Trophoblast cell (in vitro differentiated cells and primary cell): ENCODE measurements around the gene TAF4.

ENCODE experiments used
- DNase-seq, 2 donors: peaks; one replicate each; pipeline ENCODE4 v3.0.0-alpha.2; 2016
- H2AFZ ChIP-seq: 2 replicates; pipeline ENCODE4 v1.6.1; 2013; ENCODE audit warnings: low read length, moderate library complexity, mild to moderate bottlenecking; ENCODE audit not compliant: insufficient read depth, poor library complexity
- H2AK5ac ChIP-seq: 2 replicates; pipeline ENCODE4 v1.6.1; 2013; ENCODE audit warnings: mild to moderate bottlenecking, low read length
- H2BK120ac ChIP-seq: 2 replicates; pipeline ENCODE4 v1.6.1; 2013; ENCODE audit warnings: low read length, mild to moderate bottlenecking, moderate library complexity; ENCODE audit not compliant: insufficient read depth, poor library complexity
- H2BK12ac ChIP-seq: 2 replicates; pipeline ENCODE4 v1.6.1; 2013; ENCODE audit warnings: mild to moderate bottlenecking, low read length, moderate library complexity
- H2BK5ac ChIP-seq: 2 replicates; pipeline ENCODE4 v1.6.1; 2013; ENCODE audit warnings: low read length, low read depth, moderate library complexity, mild to moderate bottlenecking; ENCODE audit not compliant: poor library complexity
- H3K14ac ChIP-seq: 2 replicates; pipeline ENCODE4 v1.6.1; 2013; ENCODE audit warnings: mild to moderate bottlenecking, low read length
- H3K18ac ChIP-seq: 2 replicates; pipeline ENCODE4 v1.6.1; 2013; ENCODE audit warnings: mild to moderate bottlenecking, low read length
- H3K23ac ChIP-seq: 2 replicates; pipeline ENCODE4 v1.6.1; 2013; ENCODE audit warnings: low read length
- H3K27ac ChIP-seq: 2 replicates; pipeline ENCODE4 v1.5.1; 2013; ENCODE audit warnings: low read depth, mild to moderate bottlenecking, inconsistent platforms, low read length, moderate library complexity
- H3K27me3 ChIP-seq: 2 replicates; pipeline ENCODE4 v1.6.1; 2013; ENCODE audit warnings: inconsistent platforms, mild to moderate bottlenecking, low read length, moderate library complexity; ENCODE audit not compliant: insufficient read depth
- H3K36me3 ChIP-seq, 2 experiments: 1 replicate in 1 of 2; 2 replicates in 1 of 2; pipeline ENCODE4 v1.6.1; 2013; ENCODE audit warnings: low read length in 2 of 2, mild to moderate bottlenecking in 2 of 2, moderate library complexity in 1 of 2; ENCODE audit not compliant: insufficient read depth in 2 of 2, control insufficient read depth in 1 of 2
- H3K4ac ChIP-seq: 2 replicates; pipeline ENCODE4 v1.6.1; 2013; ENCODE audit warnings: low read depth, mild to moderate bottlenecking, low read length, moderate library complexity
- H3K4me1 ChIP-seq, 2 experiments: 1 replicate in 1 of 2; 2 replicates in 1 of 2; pipeline ENCODE4 v1.6.1; 2013; ENCODE audit warnings: low read length in 2 of 2, mild to moderate bottlenecking in 2 of 2, moderate library complexity in 1 of 2; ENCODE audit not compliant: insufficient read depth in 2 of 2, control insufficient read depth in 1 of 2
- H3K4me2 ChIP-seq: 2 replicates; pipeline ENCODE4 v1.6.1; 2013; ENCODE audit warnings: inconsistent platforms, mild to moderate bottlenecking, low read length, moderate library complexity
- H3K4me3 ChIP-seq: 2 replicates; pipeline ENCODE4 v1.5.1; 2013; ENCODE audit warnings: mild to moderate bottlenecking, low read depth, low read length, inconsistent platforms
- H3K79me1 ChIP-seq: one replicate; pipeline ENCODE4 v1.6.1; 2013; ENCODE audit warnings: low read length
- H3K79me2 ChIP-seq: 2 replicates; pipeline ENCODE4 v1.6.1; 2013; ENCODE audit warnings: low read length, mild to moderate bottlenecking; ENCODE audit not compliant: control insufficient read depth, insufficient read depth, poor library complexity
- H3K9ac ChIP-seq: 2 replicates; pipeline ENCODE4 v1.6.1; 2013; ENCODE audit warnings: mild to moderate bottlenecking, low read length
- H3K9me3 ChIP-seq: 2 replicates; pipeline ENCODE4 v1.6.1; 2013; ENCODE audit warnings: low read depth, mild to moderate bottlenecking, control low read depth, inconsistent platforms, low read length; ENCODE audit not compliant: insufficient read depth
- H4K12ac ChIP-seq: 2 replicates; pipeline ENCODE4 v1.6.1; 2013; ENCODE audit warnings: low read depth, mild to moderate bottlenecking, low read length, moderate library complexity
- H4K8ac ChIP-seq: 2 replicates; pipeline ENCODE4 v1.6.1; 2013; ENCODE audit warnings: low read depth, mild to moderate bottlenecking, low read length, moderate library complexity
- H4K91ac ChIP-seq: one replicate; pipeline ENCODE4 v1.6.1; 2013; ENCODE audit warnings: low read depth, mild to moderate bottlenecking, low read length, moderate library complexity
- WGBS: extraction: QIAGEN DNeasy Blood & Tissue Kit; methylation state at CpG from one replicate; pipeline ENCODE4 v1.1.7; 2013; ENCODE audit warnings: missing lambda C conversion rate; ENCODE audit not compliant: insufficient read length, insufficient coverage; ENCODE audit errors: extremely low coverage; 5-methylcytosine and 5-hydroxymethylcytosine counted together

The TAF4 gene

GRCh38 chr20:62048821-62049291 lies 16.8 kb downstream of the TAF4 start:
- no peak overlapping the region for H4K12ac ChIP-seq
- H4K91ac ChIP-seq: no peak overlapping the region
- H3K4me3 ChIP-seq: no peak overlapping the region
- no peak overlapping the region for H2BK120ac ChIP-seq
- H2AFZ ChIP-seq: no peak overlapping the region
- peak overlapping the region; percentile 87 for H3K4ac ChIP-seq
- no peak for DNase-seq
- no peak overlapping the region for H3K4me2 ChIP-seq
- no peak overlapping the region for H3K27ac ChIP-seq
- H3K27me3 ChIP-seq: no peaks in the 10 kb centered on the region
- H3K9me3 ChIP-seq: peaks cover 2% of the 10 kb centered on the region
- H3K79me2 ChIP-seq: peaks cover 40% of the 10 kb centered on the region
- no peak overlapping the region for H2AK5ac ChIP-seq
- H2BK5ac ChIP-seq: no peak overlapping the region
- peaks cover 16 to 22% of the 10 kb centered on the region in 2 experiments for H3K36me3 ChIP-seq
- peaks cover 5 to 9% of the 10 kb centered on the region in 2 experiments for H3K4me1 ChIP-seq
- H4K8ac ChIP-seq: no peak overlapping the region
- no peak overlapping the region for H3K18ac ChIP-seq
- no peak overlapping the region for H3K9ac ChIP-seq
- H3K23ac ChIP-seq: no peak overlapping the region
- peaks cover 3% of the 10 kb centered on the region for H3K79me1 ChIP-seq
- no CpG with 5 or more reads among the region's 18 CpGs for WGBS
- no peak overlapping the region for H3K14ac ChIP-seq
- no peak overlapping the region for H2BK12ac ChIP-seq

GRCh38 chr20:62048346-62048761 lies 17.3 kb downstream of the TAF4 start:
- no CpG with 5 or more reads among the region's 7 CpGs for WGBS
- no peak for DNase-seq
- Histone ChIP-seq H3K4ac (peak overlapping the region; percentile 85), H4K8ac (no peak overlapping the region), H3K9me3 (peaks cover 2% of the 10 kb centered on the region), H3K27me3 (no peaks in the 10 kb centered on the region), H2BK12ac (no peak overlapping the region), H3K36me3 (peaks cover 15 to 17% of the 10 kb centered on the region in 2 experiments), H3K23ac (peak overlapping the region; percentile 13), H4K12ac (no peak overlapping the region), H3K9ac (no peak overlapping the region), H3K14ac (no peak overlapping the region), H3K4me1 (peaks cover 5 to 9% of the 10 kb centered on the region in 2 experiments), H2BK5ac (no peak overlapping the region), H3K18ac (peak overlapping the region; percentile 52), H3K27ac (no peak overlapping the region), H3K79me1 (peaks cover 3% of the 10 kb centered on the region), H2BK120ac (no peak overlapping the region), H3K4me3 (peak overlapping the region; percentile 21), H3K4me2 (no peak overlapping the region), H4K91ac (no peak overlapping the region), H3K79me2 (peaks cover 38% of the 10 kb centered on the region), H2AFZ (no peak overlapping the region), H2AK5ac (no peak overlapping the region)

- no peak overlapping the region for H4K12ac ChIP-seq
- no CpG with 5 or more reads among the region's 24 CpGs for WGBS
Measured at GRCh38 chr20:62047666-62048345, 17.9 kb downstream of the TAF4 start.

GRCh38 chr20:62046431-62046830 lies 19.2 kb downstream of the TAF4 start:
- Histone ChIP-seq H3K4ac (peak overlapping the region; percentile 39), H3K27me3 (no peaks in the 10 kb centered on the region), H3K27ac (no peak overlapping the region), H4K12ac (no peak overlapping the region), H3K23ac (no peak overlapping the region), H2AFZ (no peak overlapping the region), H2BK120ac (no peak overlapping the region), H3K4me1 (peaks cover 5 to 9% of the 10 kb centered on the region in 2 experiments), H3K79me2 (peaks cover 30% of the 10 kb centered on the region), H3K4me2 (no peak overlapping the region), H2BK5ac (no peak overlapping the region), H3K18ac (no peak overlapping the region), H2BK12ac (no peak overlapping the region), H3K79me1 (peaks cover 3% of the 10 kb centered on the region), H3K4me3 (peak overlapping the region; percentile 23), H4K91ac (no peak overlapping the region), H3K36me3 (peaks cover 10 to 13% of the 10 kb centered on the region in 2 experiments), H3K9ac (no peak overlapping the region), H4K8ac (no peak overlapping the region), H3K9me3 (no peaks in the 10 kb centered on the region), H3K14ac (no peak overlapping the region), H2AK5ac (no peak overlapping the region)
- no peak for DNase-seq
- WGBS: no CpG with 5 or more reads among the region's 15 CpGs

More at GRCh38 chr20:62047666-62048345, 17.9 kb downstream of the TAF4 start:
- Histone ChIP-seq H2BK120ac (no peak overlapping the region), H3K79me2 (peaks cover 34% of the 10 kb centered on the region), H4K8ac (no peak overlapping the region), H3K27ac (no peak overlapping the region), H3K9ac (no peak overlapping the region), H2BK5ac (no peak overlapping the region), H4K91ac (no peak overlapping the region), H2AFZ (no peak overlapping the region), H3K9me3 (peaks cover 2% of the 10 kb centered on the region), H3K23ac (no peak overlapping the region), H3K4me3 (no peak overlapping the region), H3K4me2 (no peak overlapping the region), H3K36me3 (peaks cover 9 to 13% of the 10 kb centered on the region in 2 experiments), H3K4ac (peak overlapping the region; percentile 85), H3K4me1 (peaks cover 5 to 9% of the 10 kb centered on the region in 2 experiments), H3K14ac (no peak overlapping the region), H2AK5ac (no peak overlapping the region), H3K18ac (no peak overlapping the region), H2BK12ac (no peak overlapping the region), H3K79me1 (peaks cover 3% of the 10 kb centered on the region), H3K27me3 (no peaks in the 10 kb centered on the region)
- no peak for DNase-seq
